GM21619 (cell line): ENCODE results near the gene NAP1L2.
A peak's percentile ranks its signal among the peaks of the same experiment; 100 is the strongest.
"Not testable (repeated sequence)": the region's sequence is repeated elsewhere in the genome, so short reads cannot be mapped to it uniquely, and the experiment has no call there.

ENCODE experiments used
- ATAC-seq: cut with Tn5 transposase; IDR thresholded peaks from one replicate; pipeline ENCODE4 v1.9.1; 2021; ENCODE audit not compliant: unreplicated experiment

The NAP1L2 gene, protein sequence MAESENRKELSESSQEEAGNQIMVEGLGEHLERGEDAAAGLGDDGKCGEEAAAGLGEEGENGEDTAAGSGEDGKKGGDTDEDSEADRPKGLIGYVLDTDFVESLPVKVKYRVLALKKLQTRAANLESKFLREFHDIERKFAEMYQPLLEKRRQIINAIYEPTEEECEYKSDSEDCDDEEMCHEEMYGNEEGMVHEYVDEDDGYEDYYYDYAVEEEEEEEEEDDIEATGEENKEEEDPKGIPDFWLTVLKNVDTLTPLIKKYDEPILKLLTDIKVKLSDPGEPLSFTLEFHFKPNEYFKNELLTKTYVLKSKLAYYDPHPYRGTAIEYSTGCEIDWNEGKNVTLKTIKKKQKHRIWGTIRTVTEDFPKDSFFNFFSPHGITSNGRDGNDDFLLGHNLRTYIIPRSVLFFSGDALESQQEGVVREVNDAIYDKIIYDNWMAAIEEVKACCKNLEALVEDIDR

DNA sequence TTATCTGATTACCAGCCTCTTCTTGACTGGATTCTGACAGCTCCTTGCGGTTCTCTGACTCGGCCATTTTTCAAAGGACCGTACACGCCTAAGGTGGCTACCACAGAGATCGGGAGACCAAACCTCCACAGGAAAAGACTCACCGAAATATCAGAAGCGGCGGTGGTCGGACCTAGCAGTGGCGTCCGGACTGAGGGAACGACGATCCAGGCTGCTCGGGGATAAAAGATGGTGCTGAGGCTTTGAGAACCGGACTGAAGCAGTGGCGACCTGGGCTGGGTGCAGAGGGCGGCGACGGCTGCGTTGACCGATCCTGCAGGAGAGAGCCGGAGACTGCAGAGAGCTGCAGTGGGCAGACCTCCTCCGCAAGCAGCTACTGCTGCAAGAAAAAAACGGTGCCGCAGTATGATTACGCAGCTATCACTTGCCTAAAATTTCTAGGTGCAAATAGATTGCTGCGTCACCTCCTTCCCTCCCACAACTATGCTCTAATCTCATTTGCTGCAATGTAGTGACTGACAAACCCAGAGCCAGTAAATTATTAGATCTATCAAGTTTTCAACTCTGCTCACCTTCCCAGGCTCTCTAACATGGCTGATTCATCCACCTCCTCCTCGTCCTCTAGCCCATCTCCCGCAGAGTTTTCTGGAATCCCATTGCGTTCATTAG is at the start of gene NAP1L2:
Gene NAP1L2, minus strand, starts transcription at position 426 of the 669 bp plus-strand sequence. Its CDS starts 359 bp downstream, at position 67.
- ATAC-seq = peak; percentile 86

- no peak for ATAC-seq
Measured at GRCh38 chrX:73262991-73263390, 48.3 kb upstream of the NAP1L2 start.

- no peak for ATAC-seq
Measured at GRCh38 chrX:73239242-73239641, 24.6 kb upstream of the NAP1L2 start.

GRCh38 chrX:73217621-73218020 is 3.0 kb upstream of the NAP1L2 start:
- ATAC-seq = no peak

DNA sequence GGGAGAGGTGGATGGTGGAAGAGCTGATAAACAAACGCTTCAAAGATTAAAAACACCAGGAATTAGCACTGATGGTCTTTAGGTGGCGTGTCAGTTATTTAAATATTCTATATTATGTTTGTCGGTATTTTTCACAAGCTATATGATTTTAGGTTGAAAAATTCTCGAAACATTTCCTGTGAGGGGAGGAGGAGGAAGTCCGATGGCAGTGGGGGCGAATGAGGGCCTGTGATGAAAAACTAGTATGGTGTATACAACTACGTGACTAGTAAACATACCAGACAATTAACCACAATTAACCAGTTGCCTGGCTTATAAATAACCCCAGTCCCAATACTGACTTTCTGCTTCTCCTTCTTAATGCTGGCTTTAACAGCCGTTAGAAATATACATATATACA is 595 bp upstream of the NAP1L2 start:
- ATAC-seq = no peak

DNA sequence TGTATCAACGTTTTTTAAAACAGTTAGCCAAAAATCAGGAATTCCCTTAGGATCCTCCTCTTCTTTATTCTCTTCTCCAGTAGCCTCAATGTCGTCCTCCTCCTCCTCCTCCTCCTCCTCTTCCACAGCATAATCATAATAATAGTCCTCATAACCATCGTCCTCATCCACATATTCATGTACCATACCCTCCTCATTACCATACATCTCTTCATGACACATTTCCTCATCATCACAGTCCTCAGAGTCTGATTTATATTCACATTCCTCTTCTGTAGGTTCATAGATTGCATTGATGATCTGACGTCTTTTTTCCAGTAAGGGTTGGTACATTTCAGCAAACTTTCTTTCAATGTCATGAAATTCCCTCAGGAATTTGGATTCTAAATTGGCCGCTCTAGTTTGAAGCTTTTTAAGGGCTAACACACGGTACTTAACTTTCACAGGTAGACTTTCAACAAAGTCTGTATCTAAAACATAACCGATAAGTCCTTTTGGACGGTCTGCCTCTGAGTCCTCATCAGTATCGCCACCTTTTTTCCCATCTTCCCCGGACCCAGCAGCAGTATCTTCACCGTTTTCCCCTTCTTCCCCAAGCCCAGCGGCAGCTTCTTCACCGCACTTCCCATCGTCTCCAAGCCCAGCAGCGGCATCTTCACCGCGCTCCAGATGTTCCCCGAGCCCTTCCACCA is 771 bp downstream of the NAP1L2 start:
- no peak for ATAC-seq

DNA sequence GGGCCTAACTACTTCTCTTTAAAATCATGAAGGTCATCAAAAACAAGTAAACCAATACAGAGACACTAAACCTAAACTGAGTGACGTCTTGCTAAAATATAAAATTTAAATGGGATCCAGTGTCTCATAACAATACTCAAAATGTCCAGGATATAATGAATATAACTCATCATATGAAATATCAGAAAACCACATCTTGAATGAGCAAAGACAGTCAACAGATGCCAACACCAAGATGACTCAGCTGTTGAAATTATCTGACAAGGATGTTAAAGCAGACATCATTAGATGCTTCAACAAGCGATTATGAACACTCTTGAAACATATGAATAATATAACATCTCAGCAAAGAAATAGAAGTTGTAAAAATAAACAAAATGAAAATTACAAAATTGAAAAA is 8.3 kb downstream of the NAP1L2 start:
- ATAC-seq = no peak

DNA sequence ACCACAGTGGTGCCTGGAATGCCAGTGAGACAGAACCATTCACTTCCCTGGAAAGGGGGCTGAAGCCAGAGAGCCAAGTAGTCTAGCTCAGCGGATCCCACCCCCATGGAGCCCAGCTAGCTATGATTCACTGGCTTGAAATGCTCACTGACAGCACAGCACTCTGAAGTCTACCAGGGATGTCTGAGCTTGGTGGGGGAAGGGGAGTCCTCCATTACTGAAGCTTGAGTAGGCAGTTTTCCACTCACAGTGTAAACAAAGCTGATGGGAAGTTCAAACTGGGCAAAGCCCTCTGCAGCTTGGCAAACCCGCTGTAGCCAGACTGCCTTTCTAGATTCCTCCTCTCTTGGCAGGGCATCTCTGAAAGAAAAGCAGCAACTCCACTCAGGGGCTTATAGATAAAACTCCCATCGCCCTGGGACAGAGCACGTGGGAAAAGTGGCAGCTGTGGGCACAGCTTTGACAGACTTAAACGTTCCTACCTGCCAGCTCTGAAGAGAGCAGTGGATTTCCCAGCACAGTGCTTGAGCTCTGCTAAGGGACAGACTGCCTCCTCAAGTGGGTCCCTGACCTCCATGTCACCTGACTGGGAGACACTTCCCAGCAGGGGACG is 32.0 kb downstream of the NAP1L2 start:
- ATAC-seq = no peak

DNA sequence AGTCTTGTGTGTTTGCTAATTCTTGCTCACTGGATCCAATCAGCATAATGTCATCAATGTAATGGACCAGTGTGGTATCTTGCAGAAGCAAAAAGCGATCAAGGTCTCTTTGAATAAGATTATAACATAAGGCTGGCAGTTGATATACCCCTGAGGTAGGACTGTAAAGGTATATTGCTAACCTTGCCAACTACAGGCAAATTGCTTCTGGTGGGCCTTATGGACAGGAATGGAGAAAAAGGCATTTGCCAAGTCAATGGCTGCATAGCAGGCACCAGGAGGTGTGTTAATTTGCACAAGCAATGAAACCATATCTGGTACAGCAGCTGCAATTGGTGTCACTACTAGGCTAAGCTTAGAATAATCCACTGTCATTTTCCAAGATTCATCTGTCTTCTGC is 45.7 kb downstream of the NAP1L2 start:
- ATAC-seq = not testable (repeated sequence)
